Liver (tissue), 9 donors: ENCODE measurements around the gene TGFBI. TPM values are rescaled to one million over a fixed set of nuclear protein-coding genes. Genes with fewer than 3 reads are reported as not detected.

Experiments used
- DNase-seq: peaks from one replicate; pipeline ENCODE4 v3.0.0-alpha.2; 2017; ENCODE audit warnings: low spot score
- H3K27ac ChIP-seq, 2 donors: one replicate each; pipeline ENCODE4 v1.7.0; 2013; ENCODE audit warnings: inconsistent platforms in 2 of 2, low read length in 2 of 2, control low read depth in 1 of 2, low read depth in 1 of 2, mild to moderate bottlenecking in 1 of 2
- H3K27me3 ChIP-seq, 4 donors: one replicate each; pipeline versions ENCODE4 v1.6.1 to v1.7.0; 2013; ENCODE audit warnings: low read length in 3 of 4, inconsistent platforms in 1 of 4, mild to moderate bottlenecking in 1 of 4, moderate library complexity in 1 of 4; ENCODE audit not compliant: control insufficient read depth in 4 of 4, insufficient read depth in 4 of 4
- H3K36me3 ChIP-seq, 4 donors: one replicate each; pipeline versions ENCODE4 v1.6.1 to v1.7.0; 2013; ENCODE audit warnings: low read length in 3 of 4, mild to moderate bottlenecking in 3 of 4, low read depth in 1 of 4, moderate library complexity in 1 of 4; ENCODE audit not compliant: control insufficient read depth in 4 of 4, insufficient read depth in 3 of 4
- H3K4me1 ChIP-seq, 4 donors: one replicate each; pipeline versions ENCODE4 v1.6.1 to v1.7.0; 2013; ENCODE audit warnings: low read length in 3 of 4, mild to moderate bottlenecking in 3 of 4, moderate library complexity in 1 of 4; ENCODE audit not compliant: control insufficient read depth in 4 of 4, insufficient read depth in 4 of 4
- H3K4me3 ChIP-seq, 3 donors: one replicate each; pipeline versions ENCODE4 v1.6.1 to v1.7.0; 2013; ENCODE audit warnings: low read length in 3 of 3, control low read depth in 1 of 3, low read depth in 1 of 3, mild to moderate bottlenecking in 1 of 3
- H3K9ac ChIP-seq, 2 donors: one replicate each; pipeline ENCODE4 v1.7.0; 2013; ENCODE audit warnings: low read length in 2 of 2, mild to moderate bottlenecking in 2 of 2, moderate library complexity in 2 of 2, control low read depth in 1 of 2, low read depth in 1 of 2
- H3K9me3 ChIP-seq, 4 donors: one replicate each; pipeline versions ENCODE4 v1.6.1 to v1.7.0; 2013; ENCODE audit warnings: low read length in 3 of 4; ENCODE audit not compliant: control insufficient read depth in 4 of 4
- EGR1 ChIP-seq, 2 donors: IDR thresholded peaks; 2 replicates each; pipeline ENCODE4 v1.6.1; 2016 to 2018; ENCODE audit warnings: antibody characterized with exemption in 2 of 2, low read depth in 2 of 2
- FOXA1 ChIP-seq: IDR thresholded peaks from 2 replicates; pipeline ENCODE4 v1.6.1; 2016; ENCODE audit warnings: antibody characterized with exemption
- GABPA ChIP-seq, 2 donors: IDR thresholded peaks in 1 of 2; conservative IDR thresholded peaks in 1 of 2; 2 replicates each; pipeline ENCODE4 v1.6.1; 2016; ENCODE audit warnings: antibody characterized with exemption in 2 of 2, mild to moderate bottlenecking in 1 of 2, moderate library complexity in 1 of 2
- HNF4A ChIP-seq, 2 donors: conservative IDR thresholded peaks; 2 replicates each; pipeline ENCODE4 v1.6.1; 2016; ENCODE audit warnings: antibody characterized with exemption in 2 of 2, mild to moderate bottlenecking in 2 of 2
- JUND ChIP-seq, 2 donors: IDR thresholded peaks; 2 replicates each; pipeline ENCODE4 v1.6.1; 2016; ENCODE audit warnings: antibody characterized with exemption in 2 of 2
- NR2F2 ChIP-seq: IDR thresholded peaks from 2 replicates; pipeline ENCODE4 v1.6.1; 2016; ENCODE audit warnings: antibody characterized with exemption
- RAD21 ChIP-seq, 2 donors: IDR thresholded peaks; 2 replicates each; pipeline ENCODE4 v1.6.1; 2016; ENCODE audit warnings: antibody characterized with exemption in 2 of 2, mild to moderate bottlenecking in 2 of 2
- REST ChIP-seq: IDR thresholded peaks from 2 replicates; pipeline ENCODE4 v1.6.1; 2016; ENCODE audit warnings: antibody characterized with exemption, mild to moderate bottlenecking
- RXRA ChIP-seq, 2 donors: IDR thresholded peaks; 2 replicates each; pipeline ENCODE4 v1.6.1; 2017 to 2018; ENCODE audit warnings: antibody characterized with exemption in 2 of 2, mild to moderate bottlenecking in 1 of 2
- SP1 ChIP-seq: IDR thresholded peaks from 2 replicates; pipeline ENCODE4 v1.6.1; 2018; ENCODE audit warnings: antibody characterized with exemption, mild to moderate bottlenecking
- YY1 ChIP-seq: IDR thresholded peaks from 2 replicates; pipeline ENCODE4 v1.6.1; 2016; ENCODE audit warnings: antibody characterized with exemption, mild to moderate bottlenecking
- ZBTB33 ChIP-seq: IDR thresholded peaks from 2 replicates; pipeline ENCODE4 v1.6.1; 2016; ENCODE audit warnings: antibody characterized with exemption
- WGBS: extraction: QIAGEN DNeasy Blood & Tissue Kit; methylation state at CpG from one replicate; pipeline ENCODE4 v1.1.7; 2013; 5-methylcytosine and 5-hydroxymethylcytosine counted together
- polyA plus RNA-seq, 2 donors: library from polyadenylated mRNA; stranded (reverse) in 1 of 2; unstranded in 1 of 2; fragments of 200-250 nt in 1 of 2; fragments of >200 nt in 1 of 2; fragmentation: Nextera tagmentation in 1 of 2; extraction: Ambion mirVana in 1 of 2; gene quantifications; one replicate each; pipeline versions ENCODE4 v1.2.1 to v1.2.3, GENCODE V29; 2013 to 2015
- total RNA-seq, 2 donors: library from RNA; depleted of rRNA; stranded (reverse); fragments of >200 nt; gene quantifications; one replicate each; pipeline ENCODE4 v1.2.3, GENCODE V29; 2014
- TF ChIP-seq, protein P1 (sequence below): IDR thresholded peaks from 2 replicates; pipeline ENCODE4 v1.6.1; 2016; ENCODE audit warnings: antibody characterized with exemption
- TF ChIP-seq, protein P2 (sequence below): fragments of 150-350 bp; IDR thresholded peaks from 2 replicates; pipeline ENCODE4 v1.5.1; 2017; ENCODE audit warnings: improper control_type of control experiment, low read depth, low read length; ENCODE audit not compliant: missing input control
- TF ChIP-seq, protein P3 (sequence below): IDR thresholded peaks from 2 replicates; pipeline ENCODE4 v1.6.1; 2016; ENCODE audit warnings: antibody characterized with exemption
- donor health status: healthy.
- donor health status: healthy.
- donor health status: healthy.
- donor health status: healthy.
- donor health status: healthy.

TGFBI gene
- total and polyA plus RNA-seq, 4 donors, result 33.7 to 144 (median 44.1) TPM

DNA sequence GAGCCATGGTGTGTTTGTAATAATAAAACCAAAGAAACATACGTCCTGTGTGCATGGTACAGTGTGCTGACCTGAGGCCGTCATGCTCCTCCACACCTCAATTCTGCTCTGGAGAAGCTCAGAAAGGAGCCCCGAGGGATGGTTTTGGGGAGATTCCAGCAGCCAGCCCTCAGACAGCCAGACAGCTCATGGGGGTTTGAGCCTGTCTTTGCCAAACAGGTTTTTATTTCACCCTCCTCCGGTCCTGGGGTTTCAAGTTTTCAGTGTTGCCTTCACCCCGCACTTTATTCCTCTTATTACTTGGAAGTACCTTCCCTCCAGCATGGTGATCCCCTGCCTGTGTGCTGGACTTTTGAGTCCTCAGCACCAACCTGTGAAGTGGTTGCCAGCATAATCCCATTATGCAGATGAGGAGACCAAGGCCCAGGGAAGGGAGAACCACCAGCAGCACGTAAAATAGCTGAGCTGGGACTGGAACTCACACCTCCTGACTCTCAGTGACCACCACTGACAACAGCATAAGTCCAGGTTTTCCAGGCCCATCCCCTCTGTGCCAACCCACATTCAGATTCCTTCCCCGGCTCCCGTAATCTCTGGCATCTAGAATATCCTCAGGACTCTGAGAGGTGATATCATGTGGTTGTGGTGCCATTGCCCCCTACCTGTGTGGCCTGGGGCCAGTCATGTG is 35.1 kb downstream of the TGFBI start:
- Histone ChIP-seq H3K27me3 (no peaks in the 10 kb centered on the region), H3K9me3 (no peaks in the 10 kb centered on the region), H3K27ac (no peak overlapping the region), H3K4me3 (no peak overlapping the region), H3K4me1 (peaks cover 5 to 49% (median 24%) of the 10 kb centered on the region in 4 donors), H3K36me3 (peaks cover 0 to 28% (median 14%) of the 10 kb centered on the region in 4 donors), H3K9ac (no peak overlapping the region)
- WGBS, result 95% methylated on average over 8 of the region's 8 CpGs
- DNase-seq, result no peak
- no peak for TF ChIP-seq REST

- WGBS, result 93% methylated on average over 4 of the region's 4 CpGs
- H3K27ac ChIP-seq, result no peak overlapping the region
Observed at GRCh38 chr5:136064510-136064909, 35.7 kb downstream of the TGFBI start.

DNA sequence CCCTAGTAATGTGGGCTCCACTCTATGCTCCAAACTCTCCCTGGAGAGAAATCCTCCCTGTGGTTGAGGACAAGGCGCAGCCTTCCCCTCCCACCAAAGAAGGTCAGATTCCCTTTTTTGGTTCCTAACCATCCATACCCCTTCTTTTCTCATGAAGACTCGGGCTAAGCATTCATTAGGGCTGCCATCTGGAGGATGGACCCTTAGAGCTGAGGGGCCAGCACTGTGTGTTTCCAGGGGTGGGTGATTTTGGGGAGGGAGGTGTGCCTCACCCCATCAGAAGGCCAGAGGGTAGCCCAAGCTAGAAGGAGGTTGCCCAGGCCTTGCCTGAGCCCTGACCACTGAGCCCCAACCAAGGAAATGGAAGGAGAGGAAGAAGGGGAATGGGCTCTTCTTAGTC is 36.8 kb downstream of the TGFBI start:
- H3K36me3 ChIP-seq, result peaks cover 0 to 20% (median 13%) of the 10 kb centered on the region in 4 donors
- H3K9me3 ChIP-seq, result no peaks in the 10 kb centered on the region
- H3K9ac ChIP-seq, result no peak overlapping the region
- H3K27ac ChIP-seq, result peak overlapping the region; percentile 84 to 86
- no peak overlapping the region for H3K4me3 ChIP-seq
- no peaks in the 10 kb centered on the region for H3K27me3 ChIP-seq
- 94% methylated on average over 2 of the region's 2 CpGs for whole genome bisulfite sequencing
- peaks cover 3 to 35% (median 17%) of the 10 kb centered on the region in 4 donors for H3K4me1 ChIP-seq
- no peak for DNase-seq
- TF ChIP-seq RAD21 (IDR thresholded peaks at IDR 0.05), result no peak
- no peak for TF ChIP-seq ZBTB33
- TF ChIP-seq FOXA1, result no peak
- TF ChIP-seq NR2F2, result no peak
- TF ChIP-seq EGR1 (IDR thresholded peaks at IDR 0.05; ENCODE audit: low read depth in 2 of 2), result no peak
- TF ChIP-seq RXRA (IDR thresholded peaks at IDR 0.05), result no peak
- no peak for TF ChIP-seq YY1
- no peak for TF ChIP-seq JUND (IDR thresholded peaks at IDR 0.05)
- no peak for TF ChIP-seq GABPA (IDR thresholded peaks at IDR 0.05 in 1 of 2, conservative IDR thresholded peaks at IDR 0.05 in 1 of 2)
- TF ChIP-seq, protein P1, sequence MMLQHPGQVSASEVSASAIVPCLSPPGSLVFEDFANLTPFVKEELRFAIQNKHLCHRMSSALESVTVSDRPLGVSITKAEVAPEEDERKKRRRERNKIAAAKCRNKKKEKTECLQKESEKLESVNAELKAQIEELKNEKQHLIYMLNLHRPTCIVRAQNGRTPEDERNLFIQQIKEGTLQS, result no peak
- TF ChIP-seq, protein P2, sequence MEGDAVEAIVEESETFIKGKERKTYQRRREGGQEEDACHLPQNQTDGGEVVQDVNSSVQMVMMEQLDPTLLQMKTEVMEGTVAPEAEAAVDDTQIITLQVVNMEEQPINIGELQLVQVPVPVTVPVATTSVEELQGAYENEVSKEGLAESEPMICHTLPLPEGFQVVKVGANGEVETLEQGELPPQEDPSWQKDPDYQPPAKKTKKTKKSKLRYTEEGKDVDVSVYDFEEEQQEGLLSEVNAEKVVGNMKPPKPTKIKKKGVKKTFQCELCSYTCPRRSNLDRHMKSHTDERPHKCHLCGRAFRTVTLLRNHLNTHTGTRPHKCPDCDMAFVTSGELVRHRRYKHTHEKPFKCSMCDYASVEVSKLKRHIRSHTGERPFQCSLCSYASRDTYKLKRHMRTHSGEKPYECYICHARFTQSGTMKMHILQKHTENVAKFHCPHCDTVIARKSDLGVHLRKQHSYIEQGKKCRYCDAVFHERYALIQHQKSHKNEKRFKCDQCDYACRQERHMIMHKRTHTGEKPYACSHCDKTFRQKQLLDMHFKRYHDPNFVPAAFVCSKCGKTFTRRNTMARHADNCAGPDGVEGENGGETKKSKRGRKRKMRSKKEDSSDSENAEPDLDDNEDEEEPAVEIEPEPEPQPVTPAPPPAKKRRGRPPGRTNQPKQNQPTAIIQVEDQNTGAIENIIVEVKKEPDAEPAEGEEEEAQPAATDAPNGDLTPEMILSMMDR, result no peak
- TF ChIP-seq SP1, result no peak
- no peak for TF ChIP-seq HNF4A (conservative IDR thresholded peaks at IDR 0.05)

More at GRCh38 chr5:136064510-136064909, 35.7 kb downstream of the TGFBI start:
- H3K4me1 ChIP-seq, result peaks cover 3 to 43% (median 21%) of the 10 kb centered on the region in 4 donors
- TF ChIP-seq, protein P2, result no peak
- TF ChIP-seq RAD21 (IDR thresholded peaks at IDR 0.05), result peak; percentile 54 to 61
- TF ChIP-seq, protein P3, sequence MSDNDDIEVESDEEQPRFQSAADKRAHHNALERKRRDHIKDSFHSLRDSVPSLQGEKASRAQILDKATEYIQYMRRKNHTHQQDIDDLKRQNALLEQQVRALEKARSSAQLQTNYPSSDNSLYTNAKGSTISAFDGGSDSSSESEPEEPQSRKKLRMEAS, result no peak
- no peaks in the 10 kb centered on the region for H3K9me3 ChIP-seq
- peaks cover 0 to 25% (median 14%) of the 10 kb centered on the region in 4 donors for H3K36me3 ChIP-seq
- H3K4me3 ChIP-seq, result no peak overlapping the region
- H3K27me3 ChIP-seq, result no peaks in the 10 kb centered on the region
- DNase-seq, result no peak
- H3K9ac ChIP-seq, result no peak overlapping the region
